H54 (cell line): ENCODE data around the gene ROCK2.

Source experiments
- DNase-seq: peaks from one replicate; pipeline ENCODE4 v3.0.0; 2011; ENCODE audit warnings: low spot score, mixed read lengths; ENCODE audit not compliant: insufficient read length
- FAIRE-seq: peaks from 3 replicates; lab custom pipeline; 2011; peaks lifted over from hg19 to GRCh38; lab: Jason Lieb, UNC
- POLR2A ChIP-seq: IDR thresholded peaks from 2 replicates; pipeline ENCODE4 v1.6.1; 2011; ENCODE audit warnings: low read depth, mild to moderate bottlenecking, low read length

Gene ROCK2

DNA sequence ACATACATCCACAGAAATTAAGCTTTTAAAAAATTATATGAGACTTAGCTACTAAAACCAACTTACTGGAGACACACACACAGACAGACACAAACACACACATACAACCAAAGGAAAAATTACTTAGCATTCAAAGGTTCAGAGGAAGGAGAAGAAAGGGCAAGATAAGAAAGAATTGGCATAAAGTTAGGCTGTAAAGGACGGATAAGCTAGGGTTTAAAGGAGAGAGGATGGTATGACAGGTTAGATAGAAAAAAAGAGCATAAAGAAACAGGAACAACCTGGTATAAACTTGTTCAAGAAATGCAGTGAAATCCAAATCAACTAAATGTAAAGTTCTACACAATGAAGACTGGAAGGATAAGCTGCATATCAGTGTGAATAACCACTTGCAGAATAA is 115.7 kb downstream of the ROCK2 start:
- no peak for DNase-seq
- FAIRE-seq, result no peak
- no peak for TF ChIP-seq POLR2A

DNA sequence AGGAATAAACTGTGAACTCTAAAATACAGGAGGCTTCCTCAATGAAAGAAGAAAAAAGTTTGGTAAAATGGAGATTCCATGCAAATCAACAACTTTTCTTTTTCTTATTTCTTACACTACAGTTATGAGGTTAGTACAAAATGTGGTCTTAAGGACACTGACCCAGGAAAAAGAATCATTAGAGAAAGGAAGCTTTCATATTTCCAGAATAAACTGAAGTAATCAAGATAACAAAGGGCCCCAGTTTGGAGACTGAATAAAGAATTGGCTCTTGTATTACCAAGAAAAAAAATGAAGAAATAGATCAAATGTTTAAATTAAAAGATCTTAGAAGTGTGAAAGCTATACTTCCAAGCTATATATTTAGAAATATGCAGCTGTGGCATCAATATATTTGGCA is 116.8 kb downstream of the ROCK2 start:
- FAIRE-seq (no peak), DNase-seq (no peak)
- no peak for TF ChIP-seq POLR2A

DNA sequence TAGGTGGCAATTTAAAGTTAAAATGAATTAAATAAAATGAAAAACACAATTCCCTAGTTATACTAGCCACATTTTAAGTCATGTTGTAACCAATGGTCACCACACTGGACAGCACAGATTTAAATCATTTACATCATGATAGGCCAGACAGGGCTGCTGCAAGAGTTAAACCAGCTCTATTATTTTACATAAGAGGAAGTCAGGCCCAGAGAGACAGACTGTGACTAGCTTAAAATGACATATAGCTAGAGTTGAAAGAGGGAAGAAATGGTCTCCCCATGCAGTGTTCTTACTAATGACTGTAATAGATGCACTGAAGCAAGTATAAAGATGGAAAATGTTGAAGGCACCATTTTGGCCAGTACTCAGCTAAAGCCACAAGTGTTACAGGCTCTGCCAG is 119.5 kb downstream of the ROCK2 start:
- FAIRE-seq (no peak), DNase-seq (no peak)
- no peak for TF ChIP-seq POLR2A

DNA sequence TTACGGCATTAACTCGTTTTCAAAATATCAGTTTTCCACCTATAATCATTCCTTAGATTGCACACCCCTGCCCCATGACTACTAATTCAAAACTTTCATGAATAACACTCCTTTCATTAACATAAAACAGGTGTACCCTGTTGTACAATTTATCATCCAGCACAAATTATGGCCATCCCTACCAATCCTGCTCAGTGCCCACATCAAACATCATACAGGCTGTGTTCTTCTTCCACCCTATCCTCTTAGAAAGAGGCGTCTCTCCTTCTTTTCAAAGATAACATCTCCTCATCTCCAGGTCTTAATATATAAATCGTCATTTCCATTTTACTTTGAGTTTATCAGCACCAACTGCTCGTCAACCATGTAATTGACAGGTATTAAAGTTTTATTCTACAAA is 121.6 kb downstream of the ROCK2 start:
- no peak for DNase-seq
- no peak for TF ChIP-seq POLR2A
- FAIRE-seq, result peak; percentile 50

DNA sequence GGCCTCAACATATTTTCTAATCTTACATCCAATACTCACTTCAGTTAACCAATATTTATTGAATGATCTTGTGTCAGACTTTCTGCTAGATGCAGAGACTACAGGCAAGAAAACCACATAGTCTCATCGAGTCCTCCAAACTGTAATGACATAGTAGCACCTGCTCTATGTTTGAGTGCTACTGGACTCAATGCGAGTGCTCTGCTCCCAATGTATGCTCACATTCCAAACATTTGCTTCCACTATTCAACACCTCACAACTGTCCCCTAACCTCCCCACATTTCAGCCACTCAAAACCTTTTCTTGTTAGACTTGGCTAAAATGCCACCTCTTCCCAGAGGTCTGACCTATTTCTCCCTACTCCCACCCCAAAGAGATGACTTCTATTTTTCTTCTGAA is 124.0 kb downstream of the ROCK2 start:
- no peak for DNase-seq
- no peak for TF ChIP-seq POLR2A
- FAIRE-seq, result no peak

DNA sequence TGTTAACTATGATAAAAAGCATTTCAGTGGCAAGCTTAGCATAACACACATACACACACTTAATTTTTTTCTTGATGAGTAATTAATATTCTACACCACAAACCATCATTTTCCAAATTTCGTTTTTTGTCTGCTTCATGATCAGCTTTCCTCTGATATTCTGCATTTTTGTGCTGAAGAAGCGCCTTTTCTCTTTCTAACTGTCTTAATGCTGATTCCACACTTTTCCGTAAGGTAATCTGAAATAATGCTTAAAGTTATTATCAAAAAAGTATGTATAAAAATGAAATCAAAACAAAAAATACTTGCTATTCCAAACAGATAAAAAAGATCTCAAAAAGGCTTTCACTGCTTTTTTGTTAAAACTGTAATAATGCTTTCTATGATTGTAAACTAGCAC is 129.0 kb downstream of the ROCK2 start:
- TF ChIP-seq POLR2A, result no peak
- FAIRE-seq, result peak; percentile 11
- DNase-seq, result no peak

DNA sequence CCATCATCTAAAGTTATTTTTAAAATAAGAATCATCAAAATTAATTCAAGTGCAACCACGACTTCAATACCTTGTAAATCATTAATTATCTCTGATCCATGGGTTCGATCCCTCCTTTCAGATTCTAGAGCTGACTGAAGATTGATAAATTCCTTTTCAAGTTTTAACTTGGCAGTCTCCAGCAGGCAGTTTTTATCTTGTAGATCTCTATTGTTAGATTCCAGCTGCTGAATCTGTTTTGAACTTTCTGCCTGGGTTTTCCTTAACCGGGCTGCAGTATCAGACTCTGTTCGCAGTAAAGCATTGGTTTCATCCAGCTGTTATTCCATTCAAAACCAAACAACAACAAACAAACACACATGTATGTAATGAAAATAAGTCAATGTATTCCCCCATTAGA is 129.7 kb downstream of the ROCK2 start:
- DNase-seq, result no peak
- FAIRE-seq, result no peak
- TF ChIP-seq POLR2A, result no peak

DNA sequence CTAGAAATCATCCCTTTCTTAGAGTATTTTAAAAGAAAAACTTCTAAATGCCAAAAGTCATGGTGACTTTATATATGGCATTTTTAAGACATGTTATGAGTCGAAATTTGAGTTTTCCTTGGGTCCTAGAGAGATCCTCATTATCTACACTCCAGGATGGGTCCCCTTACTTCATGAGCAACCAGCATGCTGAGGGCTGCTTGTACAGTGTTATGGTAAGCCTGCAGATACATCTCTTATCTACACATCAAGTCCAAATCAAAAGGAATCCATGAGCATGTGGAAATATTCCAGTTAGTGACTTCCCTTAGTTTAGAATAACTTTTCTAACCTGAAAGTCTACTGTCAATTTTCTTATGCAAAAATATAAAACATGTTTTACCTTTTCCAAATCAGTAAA is 130.5 kb downstream of the ROCK2 start:
- FAIRE-seq (no peak), DNase-seq (no peak)
- no peak for TF ChIP-seq POLR2A

DNA sequence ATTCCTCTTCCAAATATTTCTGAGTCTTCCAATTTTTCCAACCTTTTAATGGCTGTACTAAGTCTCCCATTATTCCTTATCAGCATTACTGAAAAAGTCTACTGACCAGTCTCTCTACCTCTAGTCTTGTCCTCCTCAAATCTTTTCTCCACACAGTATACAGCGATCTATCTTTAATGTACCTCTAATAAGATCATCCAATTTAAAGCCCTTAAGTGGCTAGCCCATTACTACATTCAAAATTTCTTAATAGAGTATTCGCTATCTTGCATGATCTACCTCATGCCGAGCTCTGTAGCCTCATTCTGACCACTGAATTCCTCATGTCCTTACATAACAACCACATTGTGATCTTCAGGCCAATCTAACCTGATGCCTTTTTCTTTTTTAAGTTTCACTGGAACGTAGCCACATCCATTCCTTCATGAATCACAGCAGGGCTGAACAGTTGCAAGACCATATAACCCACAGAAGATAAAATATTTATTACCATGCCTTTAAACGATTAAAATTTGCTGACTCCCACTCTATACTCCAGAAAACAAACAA is 131.3 kb downstream of the ROCK2 start:
- DNase-seq, result no peak
- FAIRE-seq, result peak; percentile 83
- TF ChIP-seq POLR2A, result no peak

DNA sequence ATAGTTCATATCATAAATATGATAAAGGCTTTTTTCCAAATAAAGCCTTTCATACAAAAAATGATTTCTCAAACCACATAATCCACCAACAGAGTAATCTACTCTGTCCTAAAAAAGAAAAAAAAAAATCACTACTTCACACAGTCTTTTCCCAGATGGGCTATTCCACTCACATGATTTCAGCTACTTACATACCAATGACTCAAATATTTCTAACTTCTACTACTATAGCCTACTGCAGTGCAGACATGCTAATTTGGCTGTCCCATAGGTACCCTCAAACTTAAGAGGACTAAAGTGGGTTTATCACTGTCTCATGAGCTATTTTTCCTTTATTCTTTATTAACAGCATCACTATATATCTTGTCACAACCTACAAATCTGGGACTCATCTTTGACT is 131.8 kb downstream of the ROCK2 start:
- TF ChIP-seq POLR2A, result no peak
- no peak for DNase-seq
- no peak for FAIRE-seq

DNA sequence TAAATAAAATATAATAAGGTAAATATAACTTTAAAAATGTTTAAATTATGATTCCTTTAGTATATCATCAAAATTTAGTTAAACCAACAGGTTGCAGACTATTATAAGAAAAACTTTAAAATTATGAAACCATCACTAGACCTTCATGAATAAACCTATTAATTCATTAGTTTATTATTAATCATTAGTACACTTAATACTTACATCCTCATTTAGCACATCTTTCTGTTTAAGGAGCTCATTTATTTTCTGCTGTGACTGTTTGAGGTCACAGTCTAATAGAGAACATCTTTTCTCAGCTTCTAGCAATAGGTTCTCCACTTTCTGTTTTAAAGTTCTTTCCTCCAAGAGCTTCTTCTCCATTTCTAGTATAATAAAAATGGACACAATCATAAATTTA is 136.4 kb downstream of the ROCK2 start:
- DNase-seq, result no peak
- no peak for FAIRE-seq
- TF ChIP-seq POLR2A, result no peak

DNA sequence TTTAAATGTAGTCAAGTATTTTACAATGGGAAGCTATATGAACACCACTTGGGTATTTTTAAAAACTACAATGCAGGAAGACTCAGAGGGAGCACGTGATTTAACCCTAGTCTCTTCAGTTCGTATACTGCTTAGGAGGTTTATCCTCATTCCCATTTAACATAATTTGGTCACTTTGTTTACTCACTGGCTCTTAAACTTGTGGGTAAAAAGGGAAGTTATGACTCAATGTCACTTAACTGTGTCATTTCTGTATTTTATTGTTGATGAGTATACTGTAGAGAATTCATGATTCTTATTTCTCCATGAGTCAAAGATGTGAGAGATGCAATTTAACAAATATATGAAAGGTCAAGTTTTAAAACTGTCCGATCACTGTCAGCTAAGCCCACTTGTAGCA is 141.0 kb downstream of the ROCK2 start:
- FAIRE-seq (peak; percentile 99), DNase-seq (peak; percentile 33)
- no peak for TF ChIP-seq POLR2A

DNA sequence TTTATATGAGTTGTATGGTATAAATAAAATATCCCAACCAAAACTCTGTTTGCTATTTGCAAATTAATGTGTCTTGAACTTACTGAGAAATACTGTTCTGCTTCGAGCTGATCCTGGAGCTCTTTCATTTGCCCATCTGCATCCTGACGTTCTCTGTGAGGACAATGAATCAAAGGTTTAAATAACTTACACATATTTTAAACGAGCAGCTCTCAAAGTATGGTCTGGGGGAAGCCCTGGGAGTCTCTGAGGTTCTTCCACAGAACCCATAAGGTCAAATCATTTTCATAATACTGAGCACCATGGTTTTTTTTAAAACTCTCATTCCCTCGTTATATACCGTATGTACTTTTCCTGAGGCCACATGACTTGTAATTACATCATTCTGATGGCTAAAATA is 142.5 kb downstream of the ROCK2 start:
- TF ChIP-seq POLR2A, result no peak
- DNase-seq (no peak), FAIRE-seq (no peak)

DNA sequence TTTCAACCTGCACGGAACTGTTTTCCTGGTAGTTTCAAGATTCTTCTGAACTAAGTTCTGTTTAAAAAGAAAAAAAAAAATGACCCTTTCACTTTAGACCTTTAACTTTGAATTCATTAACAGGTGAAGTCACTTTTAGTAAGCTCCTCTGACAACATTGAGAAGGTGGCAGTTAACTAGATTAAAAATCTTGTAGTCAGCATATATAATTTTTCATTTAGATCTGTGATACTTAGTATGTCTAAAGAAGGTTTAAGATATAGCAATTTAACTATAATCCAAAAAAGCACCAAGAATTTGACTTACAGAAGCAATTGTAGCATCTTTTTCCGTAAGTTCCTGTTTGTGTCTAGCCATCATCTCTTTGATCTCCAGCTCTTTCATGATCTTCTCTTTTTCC is 143.8 kb downstream of the ROCK2 start:
- TF ChIP-seq POLR2A, result no peak
- DNase-seq (no peak), FAIRE-seq (no peak)

DNA sequence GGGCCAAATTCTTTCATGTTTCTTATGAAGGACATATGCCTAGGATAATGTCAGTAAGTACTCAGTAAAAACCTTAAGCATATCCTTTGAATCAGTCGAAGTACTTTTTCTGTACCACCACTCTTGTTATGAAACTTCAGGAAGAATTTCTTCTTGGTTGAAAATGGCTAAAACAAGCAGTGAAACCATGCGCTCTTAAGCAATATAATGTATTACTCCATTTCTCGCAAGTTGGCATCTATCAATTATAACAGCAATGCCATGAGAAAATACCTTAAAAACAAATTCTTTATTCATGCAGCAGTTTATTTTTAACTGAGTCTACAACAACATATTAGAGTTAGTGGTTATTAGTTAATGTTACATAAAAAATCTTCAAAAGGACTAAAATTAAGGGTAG is 148.2 kb downstream of the ROCK2 start:
- DNase-seq (no peak), FAIRE-seq (no peak)
- TF ChIP-seq POLR2A, result no peak

DNA sequence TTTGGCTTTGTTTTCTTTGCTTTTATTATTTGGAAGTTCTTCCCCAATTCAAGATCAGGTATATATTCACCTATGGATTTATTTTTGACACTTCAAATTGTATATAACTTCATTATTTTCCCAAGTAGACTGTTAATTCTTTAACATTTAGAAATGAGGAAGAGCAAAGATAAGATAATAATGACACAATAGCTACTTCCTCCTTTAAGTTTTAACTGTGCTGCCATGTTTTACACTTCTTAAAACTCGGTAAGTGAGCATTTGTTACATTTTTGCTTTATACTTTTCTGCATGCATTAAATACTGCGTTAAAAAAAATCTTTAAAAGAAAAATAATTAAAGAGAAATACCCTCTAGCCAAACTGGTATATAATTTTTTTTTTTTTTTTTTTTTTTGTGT is 156.7 kb downstream of the ROCK2 start:
- no peak for FAIRE-seq
- TF ChIP-seq POLR2A, result no peak

DNA sequence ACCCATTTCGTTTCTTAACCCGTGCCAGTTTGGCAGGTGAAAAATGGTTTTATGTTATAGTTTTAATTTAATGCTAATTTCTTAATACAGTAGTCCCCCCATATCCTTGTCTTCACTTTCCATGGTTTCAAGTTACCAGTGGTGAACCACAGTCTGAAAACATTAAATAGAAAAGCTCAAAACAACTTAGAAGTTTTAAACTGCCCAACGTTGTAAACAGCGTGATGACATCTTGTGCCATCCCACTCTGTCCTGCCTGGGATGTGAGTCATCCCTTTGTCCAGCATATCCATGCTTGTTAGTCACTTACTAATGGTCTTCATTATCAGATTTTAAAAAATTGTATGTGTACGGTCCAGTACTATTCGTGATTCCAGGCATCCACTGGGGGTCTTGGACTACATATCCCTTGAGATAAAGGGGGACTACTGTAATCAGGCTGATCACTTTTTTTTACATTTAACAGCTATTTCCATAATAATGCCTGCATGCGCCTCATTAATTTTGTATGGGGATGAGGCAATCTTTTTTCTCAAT is 157.3 kb downstream of the ROCK2 start:
- DNase-seq (no peak), FAIRE-seq (peak; percentile 65)
- no peak for TF ChIP-seq POLR2A

More for the DNA sequence above, 156.7 kb downstream of the ROCK2 start:
- DNase-seq, result no peak
